ENCODE results near the gene MMAB.

The MMAB gene

DNA sequence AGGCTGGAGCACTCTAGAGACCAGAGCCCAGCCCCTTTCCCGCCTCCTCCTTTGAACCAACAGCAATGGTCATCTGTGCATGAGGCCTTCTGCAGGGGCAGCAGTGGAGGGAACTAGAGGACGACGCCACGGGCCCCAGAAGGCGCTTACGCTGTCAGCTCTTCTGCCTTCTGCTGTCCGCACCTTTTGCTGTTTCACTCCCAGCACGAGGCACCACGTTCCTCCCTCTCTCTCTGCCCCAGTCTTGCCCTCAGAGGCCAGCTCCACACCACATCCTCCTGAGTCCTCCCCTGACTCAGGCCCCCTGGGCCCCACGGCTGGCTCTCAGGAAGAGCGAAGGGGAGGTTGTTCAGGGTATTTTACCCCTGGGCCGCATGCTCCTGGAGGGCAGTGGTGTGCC, 15.5 kb downstream of the MMAB start:
- no peak for DNase-seq

GRCh38 chr12:109557200-109557599, 16.1 kb downstream of the MMAB start:
- DNase-seq, result no peak

DNA sequence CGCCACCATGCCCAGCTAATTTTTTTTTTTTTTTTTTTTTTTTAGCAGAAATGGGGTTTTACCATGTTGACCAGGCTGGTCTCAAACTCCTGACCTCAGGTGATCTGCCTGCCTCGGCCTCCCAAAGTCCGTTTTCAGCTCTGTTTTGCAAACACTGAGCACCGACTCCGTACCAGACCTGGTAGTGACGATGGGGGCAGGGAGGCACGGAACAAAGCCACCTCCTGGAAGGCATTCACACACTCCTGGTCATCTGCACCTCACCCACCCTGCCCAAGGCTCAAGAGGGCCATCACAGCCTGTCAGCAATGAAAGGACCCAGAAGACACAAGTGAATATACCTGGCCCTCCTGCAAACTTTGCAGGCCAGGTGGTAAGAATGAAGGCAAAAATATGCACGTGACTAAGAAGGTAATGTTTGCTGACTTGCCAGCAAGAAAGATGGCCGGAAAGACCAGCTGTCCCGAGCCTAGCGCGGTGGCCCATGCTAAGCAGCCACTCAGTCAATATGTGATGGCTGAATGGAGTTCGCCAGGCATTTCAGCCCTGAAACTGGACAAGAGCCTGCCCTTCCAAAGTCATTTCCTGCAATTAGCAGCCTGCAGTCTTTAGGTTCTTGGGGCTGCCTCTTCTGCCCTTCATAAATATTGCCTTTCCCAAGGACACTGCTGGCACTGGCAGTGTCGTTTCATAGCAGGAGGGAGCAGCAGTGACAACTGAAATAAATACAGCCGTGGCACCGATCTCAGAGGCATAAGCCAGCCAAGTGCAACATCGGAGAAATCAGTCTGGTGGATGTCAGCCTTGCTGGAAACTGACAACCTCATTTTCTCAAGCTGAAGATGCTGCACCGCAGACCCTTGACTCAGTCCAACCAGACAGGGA, 17.6 kb downstream of the MMAB start:
- no peak for DNase-seq

DNA sequence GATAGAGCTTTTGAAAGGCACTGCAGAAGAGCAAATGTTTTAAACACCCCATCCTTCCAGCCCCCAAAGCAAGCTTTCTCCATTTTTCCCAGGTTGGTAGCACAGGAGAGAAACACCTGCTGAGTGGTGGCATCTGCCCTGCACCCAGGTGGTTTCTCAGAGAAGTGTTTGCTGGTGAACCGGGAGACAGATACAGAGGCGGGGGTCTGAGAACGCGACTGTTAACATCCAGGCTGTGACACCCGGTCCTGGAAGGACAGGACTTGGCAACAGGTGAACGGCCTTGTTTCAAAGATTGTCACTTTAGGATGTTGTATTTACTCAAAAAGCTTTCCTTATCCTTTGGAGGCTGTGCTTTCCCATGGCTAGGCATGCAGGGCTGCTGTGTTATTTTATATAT, 18.5 kb downstream of the MMAB start:
- DNase-seq, result no peak

GRCh38 chr12:109553906-109554500, 19.3 kb downstream of the MMAB start:
- no peak for DNase-seq

- DNase-seq, result no peak
Observed at GRCh38 chr12:109553483-109553882, 19.8 kb downstream of the MMAB start.

- no peak for DNase-seq
Observed at GRCh38 chr12:109552971-109553370, 20.3 kb downstream of the MMAB start.

DNA sequence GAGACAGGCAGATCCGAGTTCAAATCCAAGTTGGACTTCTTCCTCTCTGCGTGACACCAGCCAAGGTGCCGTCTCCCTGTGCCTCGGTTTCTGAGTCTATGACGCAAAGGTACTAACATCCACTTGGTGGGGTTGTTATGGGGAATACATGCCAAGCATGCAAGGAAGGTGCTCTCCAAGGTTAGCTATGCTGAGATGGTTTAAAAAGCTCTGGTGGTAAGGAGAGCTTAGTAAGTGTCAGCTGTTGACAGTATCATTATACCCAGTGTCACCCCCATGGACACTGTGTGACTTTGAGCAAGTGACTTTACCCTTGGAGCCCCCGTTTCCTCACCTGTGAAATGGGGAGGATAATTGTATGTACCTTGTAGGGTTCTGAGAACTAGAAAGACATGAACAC, 22.2 kb downstream of the MMAB start:
- no peak for DNase-seq

DNA sequence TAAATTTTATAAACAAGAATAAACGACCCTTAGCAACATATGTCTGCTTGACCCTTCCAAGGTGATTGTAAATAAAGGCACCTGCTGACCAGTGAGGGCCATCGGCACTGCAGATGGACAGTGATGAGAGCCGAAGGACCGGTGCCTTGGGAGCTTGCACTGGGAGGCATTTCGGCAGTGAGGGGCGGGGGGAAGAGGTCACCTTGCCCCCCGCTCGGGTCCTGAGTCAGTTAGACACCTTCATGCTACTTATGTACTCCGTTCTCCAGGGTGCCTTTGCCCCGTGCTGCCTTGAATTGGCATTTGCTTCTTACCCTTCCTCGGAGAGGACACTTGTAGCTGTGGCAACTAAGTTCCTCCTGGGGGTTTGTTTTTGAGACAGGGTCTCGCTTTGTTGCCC, 23.0 kb downstream of the MMAB start:
- no peak for DNase-seq

GRCh38 chr12:109549613-109550270, 23.6 kb downstream of the MMAB start:
- DNase-seq, result no peak

DNA sequence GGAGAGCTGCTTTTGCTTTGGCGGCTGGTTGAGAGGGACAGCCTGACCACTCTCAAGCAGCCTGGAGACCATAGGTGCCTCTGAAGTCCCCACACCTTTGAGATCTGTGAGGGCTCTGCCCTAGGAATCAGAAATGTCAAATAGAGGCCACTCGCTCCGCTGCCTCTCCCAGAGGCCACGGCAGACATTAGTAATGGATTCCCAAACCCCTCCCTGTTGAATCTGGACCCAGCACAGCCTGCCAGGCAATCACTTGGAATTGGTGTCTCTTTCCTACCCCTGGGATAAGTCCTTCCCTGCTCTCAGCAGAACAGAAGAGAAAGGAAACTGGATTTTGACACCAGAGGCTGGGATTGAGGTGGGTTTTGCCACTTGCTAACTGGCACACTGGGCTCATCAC, 25.0 kb downstream of the MMAB start:
- DNase-seq, result no peak

DNA sequence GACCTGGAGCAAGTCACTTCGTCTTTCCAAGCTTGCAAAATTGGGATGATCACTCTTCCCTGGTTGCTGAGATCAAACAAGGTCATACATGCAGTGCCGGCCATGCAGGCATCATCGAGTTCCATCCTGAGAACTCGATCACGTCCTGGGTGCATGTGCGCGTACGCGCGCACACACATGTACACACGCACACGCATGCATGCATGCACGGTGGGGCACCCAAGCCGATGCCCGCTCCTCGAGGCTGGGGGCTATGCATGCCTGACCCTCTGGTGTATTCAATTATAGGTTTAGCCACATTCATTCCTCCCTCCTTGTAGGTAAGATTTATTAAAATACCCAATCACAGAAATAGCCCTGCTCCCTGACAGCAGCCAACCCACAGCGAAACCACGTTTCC, 26.0 kb downstream of the MMAB start:
- no peak for DNase-seq

DNA sequence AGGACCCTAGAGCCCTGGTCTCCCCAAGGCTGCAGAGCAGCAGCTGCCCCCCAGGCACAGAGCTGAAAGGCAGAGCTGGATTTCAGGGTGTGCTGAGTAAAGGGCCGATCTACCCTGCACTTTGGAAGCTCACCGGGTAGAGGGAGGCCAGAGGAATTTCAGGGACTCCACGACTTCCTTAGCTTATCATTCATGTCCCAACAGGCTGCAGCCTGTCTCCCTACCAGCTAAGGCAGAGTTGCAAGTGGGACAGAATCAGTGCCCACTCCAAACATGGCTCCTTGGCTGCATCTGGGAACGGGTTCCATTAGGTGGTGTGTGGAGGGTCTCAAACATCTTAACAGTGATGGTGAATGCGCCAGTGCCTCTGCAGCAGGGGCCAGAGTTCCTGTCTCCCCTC, 27.5 kb downstream of the MMAB start:
- DNase-seq, result no peak

DNA sequence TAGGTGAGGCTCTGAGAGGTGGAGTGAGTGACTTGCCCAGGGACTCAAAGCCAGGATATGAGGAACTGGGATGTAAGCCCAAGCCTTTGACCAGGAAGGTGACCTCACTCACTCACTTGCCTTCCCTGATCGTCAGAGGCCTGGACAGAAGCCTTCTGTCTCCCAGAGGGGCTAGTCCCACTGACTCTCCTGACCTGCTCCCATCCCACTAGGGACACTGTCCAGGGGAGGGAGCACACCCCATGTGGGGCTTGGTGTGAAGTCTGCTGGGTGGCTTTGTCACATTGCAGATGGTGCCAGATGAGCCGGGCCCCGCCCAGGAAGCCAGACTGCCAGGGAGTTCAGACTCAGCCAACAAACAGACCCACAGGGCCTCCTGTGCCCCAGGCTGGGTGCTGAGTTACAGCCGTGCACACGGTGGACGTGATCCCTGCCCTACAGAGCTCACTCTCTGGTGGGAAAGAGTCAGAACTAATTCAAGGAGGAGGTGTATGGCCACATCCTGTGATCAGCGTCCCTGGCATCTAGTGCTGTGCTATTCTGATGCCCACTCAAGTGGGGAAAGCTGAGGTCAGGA, 28.3 kb downstream of the MMAB start:
- DNase-seq, result no peak

DNA sequence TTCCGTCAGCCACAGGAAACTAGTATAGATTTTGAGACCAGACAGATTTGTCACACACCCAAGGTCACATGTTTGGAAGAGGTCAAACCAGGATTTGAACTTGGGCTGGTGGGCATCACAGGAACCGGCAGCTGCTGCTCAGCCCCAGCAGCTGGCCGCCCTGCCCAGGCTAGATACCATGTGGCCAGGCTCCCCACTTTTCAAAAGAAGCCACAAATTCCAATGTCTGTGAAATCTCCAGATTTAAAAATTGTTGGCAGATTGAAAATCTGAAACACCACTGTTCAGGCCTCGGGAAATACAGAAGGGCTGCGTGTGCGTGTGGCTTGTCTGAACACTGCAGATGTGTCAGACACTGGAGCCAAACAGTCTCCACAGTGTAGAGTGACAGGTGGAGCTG, 30.4 kb downstream of the MMAB start:
- no peak for DNase-seq

DNA sequence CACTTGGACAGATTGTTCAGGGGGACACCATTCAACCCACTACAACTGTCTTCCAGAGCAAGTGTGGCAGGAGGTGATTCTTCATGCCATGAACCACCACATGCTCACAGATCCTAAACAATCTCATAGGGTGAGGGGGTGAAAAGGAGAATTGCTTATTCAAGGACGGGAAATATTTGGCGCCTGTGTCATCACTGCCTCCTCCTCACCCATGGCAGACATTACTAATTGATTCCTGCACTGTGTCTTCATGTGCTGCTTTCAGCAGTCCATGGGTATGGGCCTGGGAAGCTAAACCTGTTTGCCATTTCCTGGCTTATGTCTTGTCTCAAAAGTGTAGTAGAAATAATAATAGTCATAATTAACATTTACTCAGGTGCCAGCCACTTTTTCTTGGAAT, 31.3 kb downstream of the MMAB start:
- no peak for DNase-seq

DNA sequence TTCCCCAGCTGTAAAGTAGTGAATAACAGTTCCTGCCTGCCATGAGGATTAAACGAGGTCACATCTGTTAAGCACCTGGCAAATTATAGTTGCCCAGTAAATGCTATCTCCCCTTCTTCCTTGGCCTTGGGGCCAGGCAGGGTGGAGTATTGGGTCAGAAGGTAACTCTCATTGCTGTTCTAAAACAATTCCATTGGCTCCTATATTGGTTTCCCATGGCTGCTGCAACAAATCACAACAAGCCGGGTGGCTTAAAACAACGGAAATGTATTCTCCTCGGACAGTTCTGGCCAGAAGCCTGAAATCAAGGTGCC, 31.9 kb downstream of the MMAB start:
- DNase-seq, result no peak

DNA sequence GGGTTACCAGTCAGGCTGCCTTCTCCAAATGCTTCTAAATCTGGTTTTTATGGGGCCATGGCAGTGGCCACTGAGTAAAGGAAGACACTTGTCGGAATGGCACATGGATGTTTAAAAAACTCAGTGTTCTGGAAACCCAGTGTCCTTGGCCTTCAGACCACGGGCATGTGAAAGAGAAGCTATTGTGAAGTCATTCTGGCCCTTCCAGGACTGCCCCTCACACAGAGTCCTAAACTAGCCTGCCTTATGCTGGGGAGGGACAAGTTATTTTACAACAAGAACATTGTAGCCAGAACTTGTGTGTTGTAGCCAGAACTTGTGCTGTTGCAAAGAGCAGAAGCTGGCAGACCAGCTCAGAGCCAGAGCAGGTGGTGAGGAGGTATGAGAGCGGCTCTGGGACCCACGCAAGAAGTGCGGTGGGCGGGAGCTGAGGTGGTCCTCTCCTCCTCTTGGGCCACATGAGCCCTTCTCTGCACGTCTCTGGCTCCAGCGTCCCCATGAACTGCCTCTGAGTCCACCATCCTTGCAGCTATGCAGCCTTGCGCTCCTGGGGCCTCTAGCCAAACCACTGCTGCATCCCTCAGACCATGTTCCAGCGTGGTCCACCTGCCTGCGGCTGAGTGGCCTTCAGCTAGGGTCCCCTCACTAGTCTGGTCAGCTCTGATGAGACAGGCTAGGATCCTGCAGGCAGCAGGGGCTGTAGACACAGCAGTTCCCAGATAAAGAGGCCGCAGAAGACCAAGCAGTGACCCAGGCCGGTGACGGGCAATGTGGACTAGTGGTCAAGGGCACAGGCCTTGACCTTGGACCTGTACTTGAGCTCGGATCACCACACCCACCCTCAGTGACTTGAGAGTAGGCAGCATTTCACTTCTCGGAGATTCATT, 32.5 kb downstream of the MMAB start:
- DNase-seq, result no peak

GRCh38 chr12:109539508-109539907, 33.8 kb downstream of the MMAB start:
- DNase-seq, result no peak

GRCh38 chr12:109538191-109538863, 35.0 kb downstream of the MMAB start:
- DNase-seq, result no peak

GRCh38 chr12:109537136-109537535, 36.2 kb downstream of the MMAB start:
- no peak for DNase-seq

DNA sequence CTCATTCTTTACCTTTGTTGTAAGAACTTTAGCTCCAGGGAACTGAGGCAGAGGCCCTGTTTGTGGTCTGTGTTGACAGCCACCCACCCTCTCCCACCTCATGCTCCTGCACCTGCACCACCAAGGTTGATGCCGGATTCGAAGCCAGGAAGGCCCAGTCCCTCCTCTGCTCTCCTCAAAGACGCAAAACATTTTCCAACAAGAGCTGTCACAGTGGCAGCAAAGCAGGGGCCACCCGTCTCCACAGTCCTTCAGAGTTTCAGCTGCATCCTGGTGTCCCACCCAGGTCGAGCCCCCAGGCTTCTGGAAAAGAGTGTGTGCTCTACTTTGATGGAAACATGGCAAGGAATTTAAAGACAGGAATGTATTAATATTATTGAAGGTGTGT, 37.4 kb downstream of the MMAB start:
- DNase-seq, result no peak

Measured in activated CD4-positive, alpha-beta T cell treated with anti-CD3 and anti-CD28 coated beads for 1 hour (primary cell).